Measurements from ENCODE around the gene HRAS. TPM values are rescaled to one million over a fixed set of nuclear protein-coding genes. Genes with fewer than 3 reads are reported as not detected.

Gene HRAS
- total and polyA plus RNA-seq, 2 donors (not counting 3 experiments of a cell fraction or from before 2014, with no cell fraction given), result 103 to 109 TPM

DNA sequence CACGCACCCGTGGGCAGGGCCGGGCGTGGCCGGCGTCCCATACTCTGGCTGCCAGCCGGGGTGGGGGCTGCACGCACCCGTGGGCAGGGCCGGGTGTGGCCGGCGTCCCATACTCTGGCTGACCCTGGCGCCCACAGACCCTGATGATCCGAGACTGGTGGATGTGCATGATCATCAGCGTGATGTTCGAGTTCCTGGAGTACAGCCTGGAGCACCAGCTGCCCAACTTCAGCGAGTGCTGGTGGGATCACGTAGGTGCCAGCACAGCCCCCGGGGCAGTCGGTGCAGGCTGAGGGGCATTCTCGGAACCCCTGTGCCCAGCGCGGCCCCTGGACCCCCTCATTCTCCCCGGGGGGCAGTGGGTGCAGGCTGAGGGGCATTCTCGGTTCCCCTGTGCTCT lies 47.3 kb downstream of the HRAS start:
- FAIRE-seq (no peak), DNase-seq (ENCODE audit: low read depth, low spot score) (no peak)
- H3K27ac ChIP-seq (ENCODE audit: insufficient read depth, low read depth, low read length), result no peak overlapping the region
- CTCF ChIA-PET, result no interaction called here
- H3K9me1 ChIP-seq (replicated peaks; ENCODE audit: control insufficient read depth, extremely low read depth, insufficient read depth, low read length), result no peaks in the 10 kb centered on the region
- peaks cover 4% of the 10 kb centered on the region for H3K79me2 ChIP-seq (ENCODE audit: control insufficient read depth, insufficient read depth, low read length)
- no peaks in the 10 kb centered on the region for H3K27me3 ChIP-seq (ENCODE audit: control insufficient read depth in 2 of 2, insufficient read depth in 2 of 2, low read length in 2 of 2)
- peaks cover 2 to 17% of the 10 kb centered on the region in 2 experiments for H3K36me3 ChIP-seq (ENCODE audit: control insufficient read depth in 2 of 2, extremely low read depth in 1 of 2, insufficient read depth in 2 of 2, low read length in 2 of 2)
- no peak overlapping the region for H2AFZ ChIP-seq (ENCODE audit: low read depth, low read length)
- no peaks in the 10 kb centered on the region for H3K4me1 ChIP-seq (ENCODE audit: control insufficient read depth, extremely low read depth, insufficient read depth, low read length)
- TF ChIP-seq, protein P1, sequence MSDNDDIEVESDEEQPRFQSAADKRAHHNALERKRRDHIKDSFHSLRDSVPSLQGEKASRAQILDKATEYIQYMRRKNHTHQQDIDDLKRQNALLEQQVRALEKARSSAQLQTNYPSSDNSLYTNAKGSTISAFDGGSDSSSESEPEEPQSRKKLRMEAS (IDR thresholded peaks at IDR 0.05; ENCODE audit: insufficient read depth, insufficient read length), result no peak
- H3K4me3 ChIP-seq (replicated peaks in 1 of 3; ENCODE audit: insufficient read depth in 1 of 3, low read depth in 1 of 3, low read length in 3 of 3), result no peak overlapping the region
- POLR2A ChIA-PET, result no interaction called here
- no peak overlapping the region for H3K9ac ChIP-seq (replicated peaks; ENCODE audit: extremely low read depth, insufficient read depth, low read length)
- no peak overlapping the region for H3K4me2 ChIP-seq (ENCODE audit: insufficient read depth, low read length)
- H3K9me3 ChIP-seq (replicated peaks; ENCODE audit: control insufficient read depth, insufficient read depth, low read length), result no peaks in the 10 kb centered on the region
- intact Hi-C loops (cut with micrococcal nuclease) (no loop called here), dilution Hi-C loops (cut with MboI; ENCODE audit: extremely low pct_ligation_motif_present, low sequenced_read_pairs) (no loop called here)
- BruUV-seq (replicated peaks), result no TSS peak
- no peaks in the 10 kb centered on the region for H4K20me1 ChIP-seq (replicated peaks; ENCODE audit: control insufficient read depth, extremely low read depth, insufficient read depth, low read length)

GRCh38 chr11:487571-488021 lies 47.8 kb downstream of the HRAS start:
- ChIA-PET POLR2A (no interaction called here), CTCF (no interaction called here)
- FAIRE-seq, result no peak
- dilution Hi-C loops (cut with MboI; ENCODE audit: extremely low pct_ligation_motif_present, low sequenced_read_pairs), result no loop called here
- Histone ChIP-seq H3K4me3 (replicated peaks in 1 of 3; ENCODE audit: insufficient read depth in 1 of 3, low read depth in 1 of 3, low read length in 3 of 3) (no peak overlapping the region), H3K27ac (ENCODE audit: insufficient read depth, low read depth, low read length) (no peak overlapping the region), H4K20me1 (replicated peaks; ENCODE audit: control insufficient read depth, extremely low read depth, insufficient read depth, low read length) (no peaks in the 10 kb centered on the region), H3K27me3 (ENCODE audit: control insufficient read depth in 2 of 2, insufficient read depth in 2 of 2, low read length in 2 of 2) (no peaks in the 10 kb centered on the region), H3K4me1 (ENCODE audit: control insufficient read depth, extremely low read depth, insufficient read depth, low read length) (no peaks in the 10 kb centered on the region), H3K36me3 (ENCODE audit: control insufficient read depth in 2 of 2, extremely low read depth in 1 of 2, insufficient read depth in 2 of 2, low read length in 2 of 2) (peaks cover 2 to 15% of the 10 kb centered on the region in 2 experiments), H3K9me3 (replicated peaks; ENCODE audit: control insufficient read depth, insufficient read depth, low read length) (no peaks in the 10 kb centered on the region), H3K79me2 (ENCODE audit: control insufficient read depth, insufficient read depth, low read length) (peaks cover 4% of the 10 kb centered on the region), H3K4me2 (ENCODE audit: insufficient read depth, low read length) (no peak overlapping the region), H3K9me1 (replicated peaks; ENCODE audit: control insufficient read depth, extremely low read depth, insufficient read depth, low read length) (no peaks in the 10 kb centered on the region), H2AFZ (ENCODE audit: low read depth, low read length) (no peak overlapping the region), H3K9ac (replicated peaks; ENCODE audit: extremely low read depth, insufficient read depth, low read length) (no peak overlapping the region)
- TF ChIP-seq MYC (IDR thresholded peaks at IDR 0.05; ENCODE audit: low read depth, low read length) (no peak), GATA2 (IDR thresholded peaks at IDR 0.05; ENCODE audit: insufficient read depth, insufficient read length, low read depth, low read length) (no peak), FOS (IDR thresholded peaks at IDR 0.05; ENCODE audit: borderline replicate concordance, insufficient read depth, low read length) (no peak), JUN (IDR thresholded peaks at IDR 0.05; ENCODE audit: borderline replicate concordance, insufficient read depth, insufficient read length, low read depth) (no peak), CTCF (IDR thresholded peaks at IDR 0.05; ENCODE audit: extremely low read depth in 1 of 2, insufficient read depth in 1 of 2, low read depth in 1 of 2, low read length in 2 of 2) (no peak), EZH2 (IDR thresholded peaks at IDR 0.05; ENCODE audit: borderline replicate concordance, low read depth, low read length, severe bottlenecking) (no peak)
- TF ChIP-seq, protein P1 (IDR thresholded peaks at IDR 0.05; ENCODE audit: insufficient read depth, insufficient read length), result no peak
- no peak for DNase-seq (ENCODE audit: low read depth, low spot score)
- intact Hi-C loops (cut with micrococcal nuclease), result no loop called here
- BruUV-seq (replicated peaks), result no TSS peak

Data from endothelial cell of umbilical vein (primary cell).